HAP-1 (cell line): ENCODE data around the gene NUDT16L1.
"Not testable (repeated sequence)": the region's sequence is repeated elsewhere in the genome, so short reads cannot be mapped to it uniquely, and the experiment has no call there.

Experiments used
- DNase-seq, 2 experiments: peaks; one replicate each; pipeline ENCODE4 v3.0.0-alpha.2; 2016 to 2020; ENCODE audit warnings: low spot score in 2 of 2
- H3K27me3 ChIP-seq: fragments of 250-450 bp; sonication (Bioruptor Pico); 2 replicates; pipeline ENCODE4 v1.5.1; 2020; ENCODE audit warnings: low read depth, mild to moderate bottlenecking, moderate library complexity
- H3K36me3 ChIP-seq: fragments of 250-450 bp; sonication (Bioruptor Pico); replicated peaks from 2 replicates; pipeline ENCODE4 v1.5.1; 2020; ENCODE audit warnings: mild to moderate bottlenecking
- H3K4me1 ChIP-seq: fragments of 250-450 bp; sonication (Bioruptor Pico); 2 replicates; pipeline ENCODE4 v1.5.1; 2020; ENCODE audit warnings: mild to moderate bottlenecking
- H3K4me3 ChIP-seq: fragments of 250-450 bp; sonication (Bioruptor Pico); 2 replicates; pipeline ENCODE4 v1.5.1; 2020; ENCODE audit warnings: mild to moderate bottlenecking, moderate library complexity
- H3K9me3 ChIP-seq: fragments of 250-450 bp; sonication (Bioruptor Pico); 2 replicates; pipeline ENCODE4 v1.5.1; 2020; ENCODE audit warnings: mild to moderate bottlenecking, moderate library complexity
- in situ Hi-C: fragments of 300-500 bp; cut with MboI; formaldehyde crosslinking; loops from 3 replicates; pipeline ENCODE4 v1.14.3; 2020; ENCODE audit warnings: low sequenced_read_pairs, inconsistent platforms, mixed read lengths

The NUDT16L1 gene

GRCh38 chr16:4726616-4727015 is 33.3 kb downstream of the NUDT16L1 start:
- in situ Hi-C loops = no loop called here
- Histone ChIP-seq H3K4me3 (no peak overlapping the region), H3K9me3 (no peaks in the 10 kb centered on the region), H3K4me1 (no peaks in the 10 kb centered on the region), H3K27me3 (no peaks in the 10 kb centered on the region), H3K36me3 (peaks cover 42% of the 10 kb centered on the region)
- DNase-seq = no peak

GRCh38 chr16:4728676-4729075 is 35.3 kb downstream of the NUDT16L1 start:
- H3K27me3 ChIP-seq = no peaks in the 10 kb centered on the region
- no peak for DNase-seq
- no peaks in the 10 kb centered on the region for H3K9me3 ChIP-seq
- in situ Hi-C loops = no loop called here
- peaks cover 3% of the 10 kb centered on the region; the same call in 1 of the 2 replicates for H3K4me1 ChIP-seq
- peaks cover 35% of the 10 kb centered on the region for H3K36me3 ChIP-seq
- no peak overlapping the region for H3K4me3 ChIP-seq

DNA sequence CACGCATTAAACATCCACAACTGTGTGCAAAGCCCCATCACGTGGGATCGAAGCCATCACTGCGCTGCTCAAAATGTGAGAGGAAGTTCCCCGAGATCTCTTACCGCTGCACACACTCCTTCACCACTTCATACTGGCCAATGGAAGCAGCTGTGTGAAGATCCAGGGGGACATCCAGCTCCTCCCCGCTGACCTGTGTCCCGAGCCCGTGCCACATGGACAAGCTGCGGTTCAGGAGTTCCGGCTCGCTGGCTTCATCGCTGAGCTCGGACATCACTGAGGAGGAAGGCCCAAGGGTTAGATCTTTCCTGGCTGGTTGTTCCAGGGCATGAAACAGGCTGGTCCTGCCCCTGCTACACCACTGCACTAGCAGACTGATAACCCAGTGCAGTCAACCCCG is 36.5 kb downstream of the NUDT16L1 start:
- in situ Hi-C loops = no loop called here
- DNase-seq = no peak
- H3K9me3 ChIP-seq = no peaks in the 10 kb centered on the region
- peaks cover 23% of the 10 kb centered on the region for H3K36me3 ChIP-seq
- peaks cover 3% of the 10 kb centered on the region; the same call in 1 of the 2 replicates for H3K4me1 ChIP-seq
- no peak overlapping the region for H3K4me3 ChIP-seq
- H3K27me3 ChIP-seq = no peaks in the 10 kb centered on the region

- no peak for DNase-seq
- in situ Hi-C loops = no loop called here
- H3K4me1 ChIP-seq = peaks cover 3% of the 10 kb centered on the region; the same call in 1 of the 2 replicates
- H3K9me3 ChIP-seq = no peaks in the 10 kb centered on the region
- peaks cover 9% of the 10 kb centered on the region for H3K36me3 ChIP-seq
- peak overlapping the region; percentile 92 for H3K4me3 ChIP-seq
- no peaks in the 10 kb centered on the region for H3K27me3 ChIP-seq
Observed at GRCh38 chr16:4733211-4733742, 39.9 kb downstream of the NUDT16L1 start.

DNA sequence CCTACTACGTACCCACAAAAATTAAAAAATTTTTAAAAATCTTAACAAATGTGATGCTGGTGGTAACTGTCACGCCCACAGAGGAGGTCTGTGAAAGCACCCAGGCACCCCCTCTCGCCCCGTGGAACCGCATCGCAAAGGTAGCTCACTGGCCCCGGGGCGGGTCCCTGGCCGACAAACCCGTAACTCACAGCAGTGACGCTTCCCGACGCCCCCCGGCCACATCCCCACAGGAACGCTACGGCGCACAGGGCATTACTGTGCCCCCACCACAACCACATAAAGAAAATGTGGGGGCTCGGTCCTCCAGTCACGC is 40.3 kb downstream of the NUDT16L1 start:
- in situ Hi-C loops = no loop called here
- peak in 1 of 2 experiments; percentile 50 for DNase-seq
- H3K4me1 ChIP-seq = peaks cover 3% of the 10 kb centered on the region; the same call in 1 of the 2 replicates
- H3K36me3 ChIP-seq = peaks cover 9% of the 10 kb centered on the region
- no peaks in the 10 kb centered on the region for H3K9me3 ChIP-seq
- peak overlapping the region; percentile 92 for H3K4me3 ChIP-seq
- no peaks in the 10 kb centered on the region for H3K27me3 ChIP-seq

DNA sequence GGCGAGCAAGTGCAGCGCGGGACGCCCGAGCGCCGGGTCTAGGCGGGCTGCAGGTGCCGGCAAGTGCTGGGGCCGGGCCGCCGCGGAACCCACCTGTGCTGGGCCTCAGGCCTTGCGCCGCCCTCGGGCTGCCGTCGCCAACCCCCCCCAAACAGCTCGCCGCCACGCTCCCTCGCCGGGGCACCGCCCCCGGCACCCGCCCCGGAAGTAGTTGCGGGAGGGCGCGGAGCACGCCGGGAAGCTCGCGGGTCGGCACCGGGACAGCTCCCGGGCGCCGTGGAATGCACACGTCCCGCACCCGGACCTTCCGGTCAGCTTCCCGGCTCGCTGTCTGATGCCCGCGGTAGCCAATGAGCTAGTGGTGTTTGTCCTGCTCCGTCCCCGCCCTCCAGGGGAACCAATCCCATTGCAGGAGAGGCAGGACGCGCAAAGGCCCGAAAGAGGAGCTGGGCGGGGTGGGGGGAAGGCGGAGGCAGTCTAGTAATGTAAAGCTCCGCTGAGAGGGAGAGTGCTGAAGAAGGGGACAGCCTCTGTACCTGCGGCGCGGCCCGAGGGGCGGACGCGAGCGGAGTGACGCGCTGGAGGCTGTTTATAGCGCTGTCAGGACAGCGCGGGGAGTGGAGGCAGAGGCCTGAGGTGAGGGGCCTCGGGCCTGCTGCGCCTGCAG is 40.8 kb downstream of the NUDT16L1 start, which contains the start of the genes ANKS3 and DNAAF8:
Gene ANKS3 (minus strand): TSS at position 209 of the 667 bp plus-strand sequence. CDS start 4,122 bp downstream, outside the sequence.
Gene DNAAF8 (plus strand): TSS at position 475 of the 667 bp plus-strand sequence. CDS start 1,978 bp downstream, outside the sequence.
- in situ Hi-C loops = no loop called here
- Histone ChIP-seq H3K4me3 (peak within 1 kb of the TSS; percentile 92), H3K9me3 (no peaks in the 10 kb centered on the region), H3K27me3 (no peaks in the 10 kb centered on the region), H3K36me3 (peaks cover 7% of the 10 kb centered on the region), H3K4me1 (peaks cover 3% of the 10 kb centered on the region; the same call in 1 of the 2 replicates)
- peak; percentile 93 to 98 for DNase-seq

- DNase-seq = peak; percentile 79 to 98
- no peaks in the 10 kb centered on the region for H3K9me3 ChIP-seq
- peaks cover 7% of the 10 kb centered on the region for H3K36me3 ChIP-seq
- in situ Hi-C loops = no loop called here
- peak overlapping the region; percentile 92 for H3K4me3 ChIP-seq
- H3K4me1 ChIP-seq = peaks cover 3% of the 10 kb centered on the region; the same call in 1 of the 2 replicates
- H3K27me3 ChIP-seq = no peaks in the 10 kb centered on the region
Observed at GRCh38 chr16:4734730-4735535, 41.6 kb downstream of the NUDT16L1 start.

- no peaks in the 10 kb centered on the region for H3K27me3 ChIP-seq
- H3K4me1 ChIP-seq = peaks cover 3% of the 10 kb centered on the region; the same call in 1 of the 2 replicates
- DNase-seq = no peak
- H3K9me3 ChIP-seq = no peaks in the 10 kb centered on the region
- in situ Hi-C loops = no loop called here
- no peaks in the 10 kb centered on the region; the same call in 1 of the 2 replicates for H3K36me3 ChIP-seq
- H3K4me3 ChIP-seq = no peak overlapping the region
Observed at GRCh38 chr16:4736546-4736945, 43.2 kb downstream of the NUDT16L1 start.

GRCh38 chr16:4737545-4737944 is 44.2 kb downstream of the NUDT16L1 start:
- Histone ChIP-seq H3K4me3 (no peak overlapping the region), H3K27me3 (no peaks in the 10 kb centered on the region), H3K4me1 (peaks cover 3% of the 10 kb centered on the region; the same call in 1 of the 2 replicates), H3K9me3 (no peaks in the 10 kb centered on the region), H3K36me3 (no peaks in the 10 kb centered on the region)
- in situ Hi-C loops = no loop called here
- DNase-seq = no peak

- H3K4me3 ChIP-seq, H3K4me1 ChIP-seq, H3K27me3 ChIP-seq, H3K36me3 ChIP-seq, in situ Hi-C loops, DNase-seq, H3K9me3 ChIP-seq: not testable (repeated sequence)
Observed at GRCh38 chr16:4738370-4738769, 45.0 kb downstream of the NUDT16L1 start.

DNA sequence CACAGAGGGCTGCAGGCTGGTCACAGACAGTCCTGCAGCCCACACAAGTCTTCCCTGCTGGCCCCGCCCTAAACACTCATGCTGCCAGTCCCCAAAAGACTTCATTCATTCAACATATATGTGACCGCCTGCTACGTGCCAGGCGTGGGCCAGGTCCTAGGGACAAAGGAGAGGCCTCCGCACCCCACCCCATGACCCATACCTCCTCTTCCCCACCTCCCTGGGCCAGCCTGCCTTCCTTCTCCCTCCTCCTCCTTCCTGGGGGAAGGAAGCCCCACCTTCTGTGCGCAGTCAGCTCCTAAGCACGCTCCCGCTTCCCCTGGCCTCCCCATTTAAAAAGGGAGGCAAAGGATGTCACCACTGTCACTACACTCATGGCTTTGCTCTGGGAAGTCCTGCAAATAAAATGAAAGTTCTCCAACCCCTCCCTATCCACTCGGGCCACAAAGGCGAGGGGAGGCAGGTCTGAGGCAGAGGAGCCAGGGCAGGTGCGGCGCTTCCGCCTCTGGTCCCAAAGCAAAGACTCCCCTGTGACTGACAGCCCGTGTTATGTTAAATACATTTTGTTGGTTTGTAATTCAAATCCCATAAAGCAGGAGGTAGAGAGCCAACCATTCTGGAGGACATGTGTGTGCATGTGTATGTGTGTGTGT is 50.0 kb downstream of the NUDT16L1 start:
- Histone ChIP-seq H3K4me3 (no peak overlapping the region), H3K36me3 (no peaks in the 10 kb centered on the region; the same call in 1 of the 2 replicates)

DNA sequence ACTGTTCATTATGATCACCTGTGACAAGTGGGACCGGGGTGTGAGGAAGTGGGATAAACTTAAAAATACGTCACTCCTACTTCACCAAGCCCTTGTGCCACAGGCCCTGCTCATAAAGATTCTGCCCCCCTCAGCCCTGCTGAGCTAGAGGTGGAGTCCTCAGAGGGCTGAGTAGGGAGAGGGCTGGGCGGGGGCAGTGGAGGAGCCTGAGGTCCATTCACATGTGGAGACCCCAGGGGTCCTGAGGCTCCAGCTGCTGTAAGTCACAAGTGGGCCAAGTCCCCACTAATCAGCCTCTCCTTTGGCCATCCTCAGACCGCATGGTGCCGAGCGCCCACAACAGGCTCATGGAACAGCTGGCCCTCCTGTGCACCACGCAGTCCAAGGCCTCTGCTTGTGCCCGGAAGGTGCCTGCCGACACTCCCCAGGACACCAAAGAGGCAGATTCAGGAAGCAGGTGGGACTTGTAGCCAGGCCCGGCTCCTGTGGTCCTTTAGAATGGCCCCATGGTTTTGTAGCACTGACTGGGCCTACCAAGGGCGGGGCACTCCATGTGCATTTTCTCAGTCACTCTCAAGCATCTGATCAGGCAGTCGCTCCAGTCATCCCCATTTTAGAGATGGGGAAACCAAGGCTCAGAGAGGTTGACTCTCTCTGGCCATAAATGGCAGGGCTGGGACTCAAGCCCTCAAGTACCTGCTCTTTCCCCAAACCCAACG is 51.4 kb downstream of the NUDT16L1 start:
- Histone ChIP-seq H3K4me3 (no peak overlapping the region), H3K4me1 (no peaks in the 10 kb centered on the region), H3K9me3 (no peaks in the 10 kb centered on the region), H3K27me3 (no peaks in the 10 kb centered on the region), H3K36me3 (no peaks in the 10 kb centered on the region; the same call in 1 of the 2 replicates)
- in situ Hi-C loops = no loop called here
- no peak for DNase-seq

More for the DNA sequence above, 50.0 kb downstream of the NUDT16L1 start:
- Histone ChIP-seq H3K27me3 (no peaks in the 10 kb centered on the region), H3K9me3 (no peaks in the 10 kb centered on the region), H3K4me1 (no peaks in the 10 kb centered on the region)
- no peak for DNase-seq
- in situ Hi-C loops = no loop called here

GRCh38 chr16:4745274-4745569 is 51.9 kb downstream of the NUDT16L1 start:
- Histone ChIP-seq H3K36me3 (no peaks in the 10 kb centered on the region; the same call in 1 of the 2 replicates), H3K27me3 (no peaks in the 10 kb centered on the region), H3K4me3 (no peak overlapping the region), H3K4me1 (no peaks in the 10 kb centered on the region), H3K9me3 (no peaks in the 10 kb centered on the region)
- DNase-seq = peak in 1 of 2 experiments; percentile 36
- in situ Hi-C loops = no loop called here
